GM12891 (cell line): Measurements from ENCODE around the gene CLBA1.

ENCODE experiments used
- POLR2A ChIP-seq: IDR thresholded peaks from 2 replicates; pipeline ENCODE4 v1.6.1; 2011; ENCODE audit warnings: low read depth, low read length, control low read depth
- POLR2AphosphoS5 ChIP-seq: IDR thresholded peaks from 2 replicates; pipeline ENCODE4 v1.6.1; 2011; ENCODE audit warnings: low read depth, low read length, control low read depth
- POU2F2 ChIP-seq: IDR thresholded peaks from 2 replicates; pipeline ENCODE4 v1.6.1; 2011; ENCODE audit warnings: low read depth, mild to moderate bottlenecking, control low read depth, low read length, moderate library complexity
- TAF1 ChIP-seq: IDR thresholded peaks from 2 replicates; pipeline ENCODE4 v1.6.1; 2011; ENCODE audit warnings: low read depth, low read length, control low read depth

GRCh38 chr14:105034315-105035039 is 48.9 kb downstream of the CLBA1 start:
- TF ChIP-seq POLR2AphosphoS5: no peak
- no peak for TF ChIP-seq TAF1
- no peak for TF ChIP-seq POLR2A
- TF ChIP-seq POU2F2: no peak
